ENCODE measurements around the gene TBC1D20.

TBC1D20 gene

GRCh38 chr20:418858-419365 lies 43.4 kb downstream of the TBC1D20 start:
- DNase-seq, result no peak

GRCh38 chr20:417801-418342 lies 44.5 kb downstream of the TBC1D20 start:
- no peak for DNase-seq

- no peak for DNase-seq
These were observed 45.2 kb downstream of the TBC1D20 start for GRCh38 chr20:416950-417800.

GRCh38 chr20:415820-416322 lies 46.5 kb downstream of the TBC1D20 start:
- DNase-seq, result no peak

GRCh38 chr20:414161-414560 lies 48.2 kb downstream of the TBC1D20 start:
- no peak for DNase-seq

GRCh38 chr20:412081-412480 lies 50.3 kb downstream of the TBC1D20 start:
- no peak for DNase-seq

GRCh38 chr20:409697-410559 lies 52.4 kb downstream of the TBC1D20 start:
- no peak for DNase-seq

GRCh38 chr20:408843-409696 lies 53.3 kb downstream of the TBC1D20 start:
- no peak for DNase-seq

- DNase-seq, result peak; percentile 39
These were observed 54.1 kb downstream of the TBC1D20 start, which contains the start of gene RBCK1 for GRCh38 chr20:407953-408842. RBCK1 (plus strand) TSS chr20:408299; CDS start chr20:408758, 459 bp downstream.

- peak; percentile 50 for DNase-seq
These were observed 55.0 kb downstream of the TBC1D20 start for GRCh38 chr20:407133-407952.

GRCh38 chr20:406200-407132 lies 55.9 kb downstream of the TBC1D20 start:
- no peak for DNase-seq

GRCh38 chr20:404088-404487 lies 58.2 kb downstream of the TBC1D20 start:
- no peak for DNase-seq

- DNase-seq, result no peak
These were observed 58.8 kb downstream of the TBC1D20 start for GRCh38 chr20:403582-403957.

GRCh38 chr20:402898-403581 lies 59.3 kb downstream of the TBC1D20 start:
- DNase-seq, result no peak

- DNase-seq, result no peak
These were observed 59.8 kb downstream of the TBC1D20 start for GRCh38 chr20:402496-402885.

- DNase-seq, result peak; percentile 29
These were observed 60.4 kb downstream of the TBC1D20 start for GRCh38 chr20:401682-402495.

Data from NCI-H2107 (cell line).